Mucosa of stomach (tissue), 1 donor: Measurements from ENCODE around the gene PACSIN3.
A peak's percentile ranks its signal among the peaks of the same experiment; 100 is the strongest.

Source experiments
- H3K27me3 ChIP-seq: one replicate; pipeline ENCODE4 v1.7.0; 2013; ENCODE audit warnings: mild to moderate bottlenecking, low read length; ENCODE audit not compliant: control insufficient read depth, insufficient read depth
- H3K36me3 ChIP-seq: one replicate; pipeline ENCODE4 v1.7.0; 2013; ENCODE audit warnings: low read length; ENCODE audit not compliant: control insufficient read depth, insufficient read depth
- H3K4me1 ChIP-seq: one replicate; pipeline ENCODE4 v1.7.0; 2013; ENCODE audit warnings: mild to moderate bottlenecking, low read length; ENCODE audit not compliant: control insufficient read depth, insufficient read depth
- H3K4me3 ChIP-seq: one replicate; pipeline ENCODE4 v1.7.0; 2013; ENCODE audit warnings: low read length
- H3K9ac ChIP-seq: one replicate; pipeline ENCODE4 v1.7.0; 2013; ENCODE audit warnings: mild to moderate bottlenecking, low read length, moderate library complexity
- H3K9me3 ChIP-seq: one replicate; pipeline ENCODE4 v1.7.0; 2013; ENCODE audit warnings: mild to moderate bottlenecking, low read length, moderate library complexity; ENCODE audit not compliant: control insufficient read depth
- donor health status: Pancreatic carcinoma.

The PACSIN3 gene

GRCh38 chr11:47180006-47180787 is 6.0 kb downstream of the PACSIN3 start:
- peaks cover 34% of the 10 kb centered on the region for H3K4me1 ChIP-seq
- H3K36me3 ChIP-seq: no peaks in the 10 kb centered on the region
- H3K4me3 ChIP-seq: no peak overlapping the region
- no peak overlapping the region for H3K9ac ChIP-seq
- H3K27me3 ChIP-seq: peaks cover 8% of the 10 kb centered on the region
- H3K9me3 ChIP-seq: no peaks in the 10 kb centered on the region

GRCh38 chr11:47179655-47179991 is 6.6 kb downstream of the PACSIN3 start:
- peaks cover 3% of the 10 kb centered on the region for H3K27me3 ChIP-seq
- no peak overlapping the region for H3K9ac ChIP-seq
- no peaks in the 10 kb centered on the region for H3K36me3 ChIP-seq
- peaks cover 29% of the 10 kb centered on the region for H3K4me1 ChIP-seq
- no peak overlapping the region for H3K4me3 ChIP-seq
- no peaks in the 10 kb centered on the region for H3K9me3 ChIP-seq

GRCh38 chr11:47178737-47179654 is 7.2 kb downstream of the PACSIN3 start:
- no peaks in the 10 kb centered on the region for H3K36me3 ChIP-seq

GRCh38 chr11:47178316-47178715 is 7.9 kb downstream of the PACSIN3 start:
- Histone ChIP-seq H3K9ac (peak overlapping the region; percentile 90), H3K4me3 (no peak overlapping the region), H3K27me3 (no peaks in the 10 kb centered on the region), H3K4me1 (peaks cover 21% of the 10 kb centered on the region), H3K36me3 (peaks cover 5% of the 10 kb centered on the region), H3K9me3 (no peaks in the 10 kb centered on the region)

More at GRCh38 chr11:47178737-47179654, 7.2 kb downstream of the PACSIN3 start:
- H3K27me3 ChIP-seq: no peaks in the 10 kb centered on the region
- H3K9me3 ChIP-seq: no peaks in the 10 kb centered on the region
- no peak overlapping the region for H3K9ac ChIP-seq
- H3K4me3 ChIP-seq: no peak overlapping the region
- H3K4me1 ChIP-seq: peaks cover 23% of the 10 kb centered on the region

- peak overlapping the region; percentile 90 for H3K9ac ChIP-seq
- no peaks in the 10 kb centered on the region for H3K27me3 ChIP-seq
- peaks cover 21% of the 10 kb centered on the region for H3K4me1 ChIP-seq
- no peaks in the 10 kb centered on the region for H3K9me3 ChIP-seq
- no peak overlapping the region for H3K4me3 ChIP-seq
- H3K36me3 ChIP-seq: peaks cover 8% of the 10 kb centered on the region
Measured at GRCh38 chr11:47177846-47178245, 8.4 kb downstream of the PACSIN3 start.

- H3K9me3 ChIP-seq: no peaks in the 10 kb centered on the region
- H3K36me3 ChIP-seq: peaks cover 13% of the 10 kb centered on the region
- peaks cover 21% of the 10 kb centered on the region for H3K4me1 ChIP-seq
- no peaks in the 10 kb centered on the region for H3K27me3 ChIP-seq
- peak overlapping the region; percentile 86 for H3K4me3 ChIP-seq
- H3K9ac ChIP-seq: peak overlapping the region; percentile 90
Measured at GRCh38 chr11:47177229-47177845, 8.9 kb downstream of the PACSIN3 start.

- peak within 1 kb of the TSS; percentile 98 for H3K9ac ChIP-seq
- H3K36me3 ChIP-seq: peaks cover 20% of the 10 kb centered on the region
- no peaks in the 10 kb centered on the region for H3K9me3 ChIP-seq
- peaks cover 26% of the 10 kb centered on the region for H3K4me1 ChIP-seq
- H3K27me3 ChIP-seq: no peaks in the 10 kb centered on the region
- peak within 1 kb of the TSS; percentile 95 for H3K4me3 ChIP-seq
Measured at GRCh38 chr11:47176328-47177228, 9.7 kb downstream of the PACSIN3 start, which contains the start of gene ARFGAP2. Gene ARFGAP2 (minus strand): TSS chr11:47176879. CDS start chr11:47176853, 26 bp downstream.

- Histone ChIP-seq H3K36me3 (peaks cover 25% of the 10 kb centered on the region), H3K27me3 (no peaks in the 10 kb centered on the region), H3K9ac (peak overlapping the region; percentile 98), H3K9me3 (no peaks in the 10 kb centered on the region), H3K4me1 (peaks cover 26% of the 10 kb centered on the region), H3K4me3 (peak overlapping the region; percentile 95)
Measured at GRCh38 chr11:47175746-47176327, 10.4 kb downstream of the PACSIN3 start.

- Histone ChIP-seq H3K4me3 (no peak overlapping the region), H3K9ac (no peak overlapping the region), H3K27me3 (no peaks in the 10 kb centered on the region), H3K4me1 (peaks cover 23% of the 10 kb centered on the region), H3K36me3 (peaks cover 27% of the 10 kb centered on the region), H3K9me3 (no peaks in the 10 kb centered on the region)
Measured at GRCh38 chr11:47172740-47173336, 13.4 kb downstream of the PACSIN3 start.

GRCh38 chr11:47171856-47172255 is 14.4 kb downstream of the PACSIN3 start:
- H3K9me3 ChIP-seq: no peaks in the 10 kb centered on the region
- H3K27me3 ChIP-seq: no peaks in the 10 kb centered on the region
- peaks cover 34% of the 10 kb centered on the region for H3K36me3 ChIP-seq
- no peak overlapping the region for H3K9ac ChIP-seq
- no peak overlapping the region for H3K4me3 ChIP-seq
- H3K4me1 ChIP-seq: peaks cover 15% of the 10 kb centered on the region
